PC-9 (cell line): ENCODE results near the gene LENG9. TPM values are rescaled to one million over a fixed set of nuclear protein-coding genes. Genes with fewer than 3 reads are reported as not detected.

Experiments used
- BruUV-seq: library from RNA; stranded (reverse); fragments of 400-500 nt; replicated peaks from 2 replicates; lab custom pipeline; 2021; lab: Mats Ljungman, UMichigan
- CTCF ChIA-PET: fragments of 300-600 bp; sonication (Branson Sonifier 250); formaldehyde crosslinking; loops from one replicate; lab custom pipeline; 2022; ENCODE audit warnings: antibody characterized with exemption; lab: Charles Lee
- POLR2A ChIA-PET: fragments of 300-600 bp; sonication (Branson Sonifier 250); formaldehyde crosslinking; loops from one replicate; lab custom pipeline; 2022; ENCODE audit warnings: antibody characterized with exemption; ENCODE audit not compliant: unreplicated experiment; lab: Charles Lee
- DNase-seq, 2 experiments: peaks; one replicate each; pipeline versions ENCODE4 v3.0.0 to v3.0.0-alpha.2; 2015 to 2022; ENCODE audit warnings: mixed read lengths in 1 of 2
- H2AFZ ChIP-seq: fragments of 200-600 bp; sonication (generic); 2 replicates; pipeline ENCODE4 v1.8.1; 2017; ENCODE audit warnings: antibody characterized with exemption
- H3F3A ChIP-seq: fragments of 200-600 bp; sonication (generic); 2 replicates; pipeline ENCODE4 v1.8.1; 2017; ENCODE audit warnings: antibody characterized with exemption, mild to moderate bottlenecking, low read depth; ENCODE audit not compliant: insufficient read depth
- H3K27ac ChIP-seq: fragments of 200-600 bp; sonication (generic); 2 replicates; pipeline ENCODE4 v1.6.1; 2016; ENCODE audit warnings: mixed run types
- H3K27me3 ChIP-seq: fragments of 200-600 bp; sonication (generic); 2 replicates; pipeline ENCODE4 v1.6.1; 2016; ENCODE audit warnings: low read depth, mixed run types; ENCODE audit not compliant: insufficient read depth
- H3K36me3 ChIP-seq: fragments of 200-600 bp; sonication (generic); 2 replicates; pipeline ENCODE4 v1.6.1; 2016; ENCODE audit warnings: low read depth, mixed run types
- H3K4me1 ChIP-seq: fragments of 200-600 bp; sonication (generic); replicated peaks from 2 replicates; pipeline ENCODE4 v1.6.1; 2016; ENCODE audit warnings: mixed run types; ENCODE audit not compliant: insufficient read depth
- H3K4me2 ChIP-seq: fragments of 200-600 bp; sonication (generic); 2 replicates; pipeline ENCODE4 v1.6.1; 2017; ENCODE audit warnings: mixed run types
- H3K4me3 ChIP-seq: fragments of 200-600 bp; sonication (generic); 2 replicates; pipeline ENCODE4 v1.6.1; 2016; ENCODE audit warnings: mixed run types
- H3K79me2 ChIP-seq: fragments of 200-600 bp; sonication (generic); 2 replicates; pipeline ENCODE4 v1.6.1; 2017; ENCODE audit warnings: low read depth, mixed run types
- H3K9me2 ChIP-seq: fragments of 200-600 bp; sonication (generic); 2 replicates; pipeline ENCODE4 v1.8.1; 2017; ENCODE audit warnings: mild to moderate bottlenecking; ENCODE audit not compliant: insufficient read depth
- H3K9me3 ChIP-seq: fragments of 200-600 bp; sonication (generic); 2 replicates; pipeline ENCODE4 v1.8.1; 2016; ENCODE audit warnings: low read depth; ENCODE audit not compliant: insufficient read depth
- H4K20me1 ChIP-seq: fragments of 200-600 bp; sonication (generic); 2 replicates; pipeline ENCODE4 v1.8.1; 2017; ENCODE audit not compliant: insufficient read depth
- CTCF ChIP-seq: fragments of 200-600 bp; sonication (generic); conservative IDR thresholded peaks from 2 replicates; pipeline ENCODE4 v1.6.1; 2017; ENCODE audit warnings: mixed run types, antibody characterized with exemption, mild to moderate bottlenecking, moderate library complexity
- EZH2 ChIP-seq: fragments of 200-600 bp; sonication (generic); IDR thresholded peaks from 2 replicates; pipeline ENCODE4 v1.8.0; 2017; ENCODE audit warnings: antibody characterized with exemption, low read depth
- intact Hi-C: fragments of 100-400 bp; cut with micrococcal nuclease; formaldehyde crosslinking; loops from one replicate; pipeline ENCODE4 v1.10.0; 2022; ENCODE audit not compliant: unreplicated experiment
- total RNA-seq: library from RNA; stranded (reverse); gene quantifications from 2 replicates; pipeline ENCODE4 v1.2.3, GENCODE V29; 2021

LENG9 gene
- total RNA-seq, 1 experiment from 2014 or later = 7.0 TPM

GRCh38 chr19:54451331-54451871 is 12.2 kb downstream of the LENG9 start:
- H3F3A ChIP-seq = peaks cover 17% of the 10 kb centered on the region; the same call in 1 of the 2 replicates
- H3K4me2 ChIP-seq = peak overlapping the region; percentile 95; the same call in 1 of the 2 replicates
- no peak overlapping the region for H2AFZ ChIP-seq
- H3K4me1 ChIP-seq = peaks cover 25% of the 10 kb centered on the region
- peaks cover 55% of the 10 kb centered on the region for H3K36me3 ChIP-seq
- peaks cover 66% of the 10 kb centered on the region for H4K20me1 ChIP-seq
- CTCF ChIA-PET = interaction anchor here (0.6 kb wide), 1 partner anchor 290 kb away, joined by 18 read pairs; no protein-coding TSS in a partner anchor
- no peaks in the 10 kb centered on the region for H3K27me3 ChIP-seq
- no peak for DNase-seq
- peaks cover 96% of the 10 kb centered on the region for H3K79me2 ChIP-seq
- H3K9me2 ChIP-seq = no peaks in the 10 kb centered on the region
- intact Hi-C loops = no loop called here
- H3K4me3 ChIP-seq = peak overlapping the region; percentile 96; the same call in 1 of the 2 replicates
- H3K9me3 ChIP-seq = no peaks in the 10 kb centered on the region
- BruUV-seq = no TSS peak
- POLR2A ChIA-PET = no interaction called here
- H3K27ac ChIP-seq = no peak overlapping the region
- no peak for TF ChIP-seq EZH2
- TF ChIP-seq CTCF = no peak

- Histone ChIP-seq H3K9me2 (no peaks in the 10 kb centered on the region), H3K4me3 (peak overlapping the region; percentile 96), H3K36me3 (peaks cover 46% of the 10 kb centered on the region), H3K79me2 (peaks cover 90% of the 10 kb centered on the region), H3K4me2 (peak overlapping the region; percentile 95), H3K27me3 (no peaks in the 10 kb centered on the region), H3K4me1 (peaks cover 25% of the 10 kb centered on the region), H3F3A (peaks cover 17% of the 10 kb centered on the region; the same call in 1 of the 2 replicates), H3K9me3 (no peaks in the 10 kb centered on the region), H2AFZ (peak overlapping the region; percentile 77), H3K27ac (peak overlapping the region; percentile 65), H4K20me1 (peaks cover 55% of the 10 kb centered on the region)
- intact Hi-C loops = loop anchor here (1.0 to 2.0 kb wide), 2 partner anchors 14 to 581 kb away; partner anchors contain the start of gene LENG9
- ChIA-PET CTCF (no interaction called here), POLR2A (interaction anchor here (0.5 kb wide), 1 partner anchor 18 kb away, joined by 3 read pairs; no protein-coding TSS in a partner anchor)
- DNase-seq = no peak
- BruUV-seq = no TSS peak
- TF ChIP-seq CTCF (no peak), EZH2 (no peak)
These were observed 13.9 kb downstream of the LENG9 start for GRCh38 chr19:54449701-54450069.

- Histone ChIP-seq H3K27ac (peak within 1 kb of the TSS; percentile 65), H3K9me2 (no peaks in the 10 kb centered on the region), H3K4me2 (peak within 1 kb of the TSS; percentile 95), H3F3A (peaks cover 17% of the 10 kb centered on the region; the same call in 1 of the 2 replicates), H3K36me3 (peaks cover 41% of the 10 kb centered on the region), H3K79me2 (peaks cover 84% of the 10 kb centered on the region), H3K9me3 (no peaks in the 10 kb centered on the region), H2AFZ (peak within 1 kb of the TSS; percentile 77), H3K4me3 (peak within 1 kb of the TSS; percentile 96), H4K20me1 (peaks cover 48% of the 10 kb centered on the region), H3K4me1 (peaks cover 25% of the 10 kb centered on the region), H3K27me3 (no peaks in the 10 kb centered on the region)
- TF ChIP-seq EZH2 = no peak
- no peak for TF ChIP-seq CTCF
- intact Hi-C loops = loop anchor here (1.0 to 2.0 kb wide), 4 partner anchors 14 to 580 kb away; partner anchors contain the start of genes CNOT3 and LENG9
- ChIA-PET CTCF (interaction anchor here (0.5 to 0.8 kb wide), 3 partner anchors 13 to 199 kb away, joined by 3 read pairs; no protein-coding TSS in a partner anchor), POLR2A (interaction anchor here (0.5 to 1.6 kb wide), 8 partner anchors 9 to 1219 kb away, joined by 5 to 35 read pairs (median 8); partner anchors contain the start of genes CDC42EP5, LENG9 and U2AF2)
- peak; percentile 94 to 98 for DNase-seq
- BruUV-seq = no TSS peak
These were observed 14.5 kb downstream of the LENG9 start, which contains the start of gene LENG8 for GRCh38 chr19:54448774-54449700. Gene LENG8 (plus strand): TSS chr19:54449199. CDS start chr19:54451345, 2,146 bp downstream.
